Measurements from ENCODE around the gene USP48. TPM values are rescaled to one million over a fixed set of nuclear protein-coding genes. Genes with fewer than 3 reads are reported as not detected.

USP48 gene
- total and polyA plus RNA-seq, 2 of the 4 experiments (the other 2 are of a cell fraction), result 24.7 to 25.0 TPM

GRCh38 chr1:21670059-21670881 is 112.7 kb downstream of the USP48 start (continued):
- TF ChIP-seq RCOR1 (IDR thresholded peaks at IDR 0.05; ENCODE audit: insufficient replicate concordance, low read length), result no peak

- DNase-seq (no peak), ATAC-seq (ENCODE audit: low read depth) (peak; percentile 36)
- in situ Hi-C loops (cut with MboI; ENCODE audit: low sequenced_read_pairs), result no loop called here
- no peak within 1 kb of the TSS for H2BK15ac ChIP-seq (ENCODE audit: low read depth, low read length)
- peaks cover 65% of the 10 kb centered on the region for H3K27me3 ChIP-seq (ENCODE audit: control insufficient read depth, insufficient read depth, low read length)
- intact Hi-C loops (cut with micrococcal nuclease), result no loop called here
- no peak within 1 kb of the TSS for H3K56ac ChIP-seq (ENCODE audit: extremely low read depth, insufficient read depth, low read length)
- no peak within 1 kb of the TSS for H2BK20ac ChIP-seq (ENCODE audit: low read depth, low read length)
- 5% methylated on average over 34 of the region's 64 CpGs; no CpG with 5 or more reads in 1 of the 2 experiments for WGBS, 2 experiments (ENCODE audit: extremely low coverage in 2 of 2, insufficient read length in 1 of 2)
- no peak within 1 kb of the TSS for H3K4ac ChIP-seq (ENCODE audit: low read depth, low read length)
- H2AK5ac ChIP-seq (ENCODE audit: low read depth, low read length), result peak within 1 kb of the TSS; percentile 18; the same call in 1 of the 2 replicates
- no peaks in the 10 kb centered on the region; the same call in 1 of the 2 replicates for H3K9me1 ChIP-seq (ENCODE audit: insufficient read depth, low read length)
- no peak within 1 kb of the TSS for H2BK120ac ChIP-seq (ENCODE audit: low read depth, low read length)
- H3K18ac ChIP-seq (ENCODE audit: low read depth, low read length), result no peak within 1 kb of the TSS
- no peak within 1 kb of the TSS for H4K8ac ChIP-seq (ENCODE audit: low read depth in 2 of 2, low read length in 2 of 2)
- BruUV-seq (replicated peaks), result no TSS peak
- no peak within 1 kb of the TSS for H2BK5ac ChIP-seq (ENCODE audit: low read depth, low read length, poor library complexity, severe bottlenecking)
- POLR2A ChIA-PET (ENCODE audit: unreplicated experiment), result interaction anchor here (0.6 kb wide), 1 partner anchor 269 kb away, joined by 3 read pairs; no protein-coding TSS in a partner anchor
- peak within 1 kb of the TSS; percentile 22; the same call in 1 of the 2 replicates for H3K4me3 ChIP-seq (ENCODE audit: insufficient read depth, low read depth, low read length)
- H3K23ac ChIP-seq (ENCODE audit: low read depth, low read length), result no peak within 1 kb of the TSS
- no peak within 1 kb of the TSS for H3K14ac ChIP-seq (replicated peaks; ENCODE audit: low read depth, low read length)
- peak within 1 kb of the TSS; percentile 50 for H2AFZ ChIP-seq (replicated peaks; ENCODE audit: low read length, poor library complexity)
- H4K91ac ChIP-seq (ENCODE audit: insufficient read depth, low read depth, low read length), result no peak within 1 kb of the TSS
- H3K36me3 ChIP-seq (ENCODE audit: control insufficient read depth, insufficient read depth, low read length), result no peaks in the 10 kb centered on the region
- CTCF ChIA-PET, result no interaction called here
- peaks cover 4% of the 10 kb centered on the region; the same call in 1 of the 2 replicates for H3K4me1 ChIP-seq (ENCODE audit: control insufficient read depth, insufficient read depth, low read length)
- H3K4me2 ChIP-seq (ENCODE audit: low read depth, low read length), result peak within 1 kb of the TSS; percentile 56
- no peak within 1 kb of the TSS for H3K27ac ChIP-seq (ENCODE audit: insufficient read depth, low read length)
- H4K20me1 ChIP-seq (ENCODE audit: insufficient read depth, low read length), result peaks cover 20% of the 10 kb centered on the region; the same call in 1 of the 2 replicates
- peak within 1 kb of the TSS; percentile 37 for H2AK9ac ChIP-seq (replicated peaks; ENCODE audit: low read depth, low read length, poor library complexity)
- no peak within 1 kb of the TSS for H4K5ac ChIP-seq (ENCODE audit: low read depth, low read length)
- no peak within 1 kb of the TSS for H3K9ac ChIP-seq (ENCODE audit: low read depth, low read length)
- H3K79me1 ChIP-seq (ENCODE audit: low read depth in 1 of 2, low read length in 2 of 2), result no peaks in the 10 kb centered on the region
- H3K9me3 ChIP-seq (ENCODE audit: control insufficient read depth, insufficient read depth, low read length), result no peaks in the 10 kb centered on the region
- no peak for TF ChIP-seq CHD1 (IDR thresholded peaks at IDR 0.05; ENCODE audit: low read depth, low read length)
- TF ChIP-seq FOS (IDR thresholded peaks at IDR 0.05; ENCODE audit: low read depth, low read length), result no peak
- peak; percentile 23; the same call in 1 of the 2 replicates for TF ChIP-seq MAZ (IDR thresholded peaks at IDR 0.05; ENCODE audit: borderline replicate concordance, low read depth, low read length)
- peak; percentile 66 for TF ChIP-seq USF2 (IDR thresholded peaks at IDR 0.05; ENCODE audit: low read depth, low read length)
- TF ChIP-seq NFE2L2 (IDR thresholded peaks at IDR 0.05; ENCODE audit: low read depth, low read length), result no peak
- no peak for TF ChIP-seq RFX5 (IDR thresholded peaks at IDR 0.05; ENCODE audit: low read depth, low read length)
- no peak for TF ChIP-seq CEBPB (IDR thresholded peaks at IDR 0.05; ENCODE audit: low read depth, low read length)
- TF ChIP-seq MXI1 (IDR thresholded peaks at IDR 0.05; ENCODE audit: borderline replicate concordance, low read depth, low read length), result no peak
- no peak for TF ChIP-seq RAD21 (IDR thresholded peaks at IDR 0.05; ENCODE audit: low read length)
- no peak for TF ChIP-seq BHLHE40 (IDR thresholded peaks at IDR 0.05; ENCODE audit: low read depth, low read length)
- dilution Hi-C loops (cut with HindIII; ENCODE audit: low sequenced_read_pairs, unreplicated experiment), result no loop called here
Observed at GRCh38 chr1:21669258-21670058, 113.5 kb downstream of the USP48 start, which contains the start of gene RAP1GAP. TSS of gene RAP1GAP (minus strand) at chr1:21669357. CDS start at chr1:21620032, 49,325 bp downstream.

Data from IMR-90 (cell line).